ENCODE measurements around the gene RASSF6. TPM values are rescaled to one million over a fixed set of nuclear protein-coding genes. Genes with fewer than 3 reads are reported as not detected.

RASSF6 gene
- total RNA-seq, 2 donors from 2014 or later = 13.8 to 38.9 TPM

- Histone ChIP-seq H3K36me3 (no peaks in the 10 kb centered on the region), H3K27me3 (no peaks in the 10 kb centered on the region), H3K4me3 (no peak overlapping the region), H3K4me1 (no peaks in the 10 kb centered on the region), H3K9ac (ENCODE audit: low read depth in 2 of 2, low read length in 2 of 2) (no peak overlapping the region), H3K27ac (no peak overlapping the region), H3K9me3 (no peaks in the 10 kb centered on the region)
- TF ChIP-seq, protein P1, sequence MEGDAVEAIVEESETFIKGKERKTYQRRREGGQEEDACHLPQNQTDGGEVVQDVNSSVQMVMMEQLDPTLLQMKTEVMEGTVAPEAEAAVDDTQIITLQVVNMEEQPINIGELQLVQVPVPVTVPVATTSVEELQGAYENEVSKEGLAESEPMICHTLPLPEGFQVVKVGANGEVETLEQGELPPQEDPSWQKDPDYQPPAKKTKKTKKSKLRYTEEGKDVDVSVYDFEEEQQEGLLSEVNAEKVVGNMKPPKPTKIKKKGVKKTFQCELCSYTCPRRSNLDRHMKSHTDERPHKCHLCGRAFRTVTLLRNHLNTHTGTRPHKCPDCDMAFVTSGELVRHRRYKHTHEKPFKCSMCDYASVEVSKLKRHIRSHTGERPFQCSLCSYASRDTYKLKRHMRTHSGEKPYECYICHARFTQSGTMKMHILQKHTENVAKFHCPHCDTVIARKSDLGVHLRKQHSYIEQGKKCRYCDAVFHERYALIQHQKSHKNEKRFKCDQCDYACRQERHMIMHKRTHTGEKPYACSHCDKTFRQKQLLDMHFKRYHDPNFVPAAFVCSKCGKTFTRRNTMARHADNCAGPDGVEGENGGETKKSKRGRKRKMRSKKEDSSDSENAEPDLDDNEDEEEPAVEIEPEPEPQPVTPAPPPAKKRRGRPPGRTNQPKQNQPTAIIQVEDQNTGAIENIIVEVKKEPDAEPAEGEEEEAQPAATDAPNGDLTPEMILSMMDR (IDR thresholded peaks at IDR 0.05) = no peak
- intact Hi-C loops (cut with DNase I) = loop anchor here (5.0 to 10.0 kb wide), 3 partner anchors 204 to 469 kb away; partner anchors contain the start of gene CXCL1
- DNase-seq = no peak
These were observed 43.3 kb upstream of the RASSF6 start for GRCh38 chr4:73663576-73663975.

DNA sequence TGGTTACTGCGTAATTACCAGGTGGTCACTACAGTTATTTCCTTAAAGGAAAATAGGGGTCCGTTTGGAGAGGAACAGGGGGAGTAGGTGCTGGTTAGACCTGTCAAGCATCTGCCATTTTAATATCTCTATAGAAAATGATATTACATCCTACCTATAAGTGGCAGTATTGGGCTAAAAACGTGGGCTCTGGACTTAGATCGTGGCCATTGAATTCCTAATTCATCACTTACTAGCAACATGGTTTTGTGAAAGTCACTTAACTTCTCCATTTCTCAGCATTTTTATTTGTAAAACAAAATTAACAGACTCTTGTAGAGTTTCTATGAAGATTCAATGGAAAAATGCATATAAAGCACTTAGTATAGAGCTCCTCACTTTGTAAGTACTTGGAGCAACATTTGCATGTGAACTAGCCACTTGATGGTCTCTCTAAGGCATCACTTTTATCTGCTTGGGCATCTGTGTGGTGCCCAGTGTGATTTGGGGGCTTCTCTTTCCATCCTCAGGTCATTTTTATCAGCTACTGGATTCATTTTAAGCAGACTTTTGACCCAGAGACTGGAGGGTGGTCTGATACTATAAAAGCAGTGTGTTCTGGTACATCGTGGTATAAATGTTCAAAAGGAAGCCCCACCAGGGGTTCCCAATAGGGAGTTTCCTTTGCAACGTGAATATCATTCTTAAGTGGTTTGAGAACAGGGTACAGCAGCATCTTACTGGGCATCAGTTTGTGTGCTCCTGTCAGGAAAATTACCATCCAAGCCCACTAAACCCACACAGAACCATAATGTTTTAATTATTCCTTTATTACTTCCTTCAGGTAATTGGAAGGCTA is 42.7 kb upstream of the RASSF6 start:
- intact Hi-C loops (cut with DNase I) = loop anchor here (5.0 to 10.0 kb wide), 3 partner anchors 204 to 469 kb away; partner anchors contain the start of gene CXCL1
- H3K36me3 ChIP-seq = no peaks in the 10 kb centered on the region
- no peaks in the 10 kb centered on the region for H3K9me3 ChIP-seq
- no peak for DNase-seq
- no peaks in the 10 kb centered on the region for H3K27me3 ChIP-seq
- TF ChIP-seq, protein P1 (IDR thresholded peaks at IDR 0.05) = peak; percentile 35
- H3K9ac ChIP-seq (ENCODE audit: low read depth in 2 of 2, low read length in 2 of 2) = no peak overlapping the region
- H3K4me3 ChIP-seq = no peak overlapping the region
- H3K27ac ChIP-seq = no peak overlapping the region
- H3K4me1 ChIP-seq = no peaks in the 10 kb centered on the region

DNA sequence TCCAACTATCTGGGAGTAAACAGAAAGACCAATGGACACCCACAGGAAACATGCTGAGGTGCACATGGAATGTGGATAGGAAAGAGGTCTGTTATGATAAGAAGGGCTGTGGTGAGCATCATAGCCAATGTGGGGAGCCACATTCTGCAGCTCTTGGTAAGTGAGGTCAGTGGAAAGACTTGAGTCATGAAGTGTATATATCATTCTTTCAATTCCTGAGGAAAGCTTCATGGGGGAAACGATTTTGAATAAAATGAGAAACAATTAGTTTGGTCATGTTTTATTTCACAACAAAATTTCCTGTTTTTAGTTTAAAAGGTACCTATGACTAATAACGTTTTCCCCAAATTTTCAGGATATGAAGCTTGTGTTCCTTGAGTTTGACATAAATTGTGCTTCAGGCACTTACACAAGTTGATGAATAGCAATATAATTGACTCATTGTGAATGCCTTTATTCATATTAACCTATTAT is 41.4 kb upstream of the RASSF6 start:
- Histone ChIP-seq H3K4me1 (no peaks in the 10 kb centered on the region), H3K27me3 (no peaks in the 10 kb centered on the region), H3K9me3 (no peaks in the 10 kb centered on the region), H3K4me3 (no peak overlapping the region), H3K9ac (ENCODE audit: low read depth in 2 of 2, low read length in 2 of 2) (no peak overlapping the region), H3K36me3 (no peaks in the 10 kb centered on the region), H3K27ac (no peak overlapping the region)
- DNase-seq = no peak
- TF ChIP-seq, protein P1 (IDR thresholded peaks at IDR 0.05) = no peak
- intact Hi-C loops (cut with DNase I) = loop anchor here (5.0 to 10.0 kb wide), 3 partner anchors 206 to 471 kb away; partner anchors contain the start of gene CXCL1

GRCh38 chr4:73660808-73661207 is 40.6 kb upstream of the RASSF6 start:
- H3K27ac ChIP-seq = no peak overlapping the region
- DNase-seq = no peak
- intact Hi-C loops (cut with DNase I) = loop anchor here (5.0 to 10.0 kb wide), 3 partner anchors 206 to 471 kb away; partner anchors contain the start of gene CXCL1
- no peak overlapping the region for H3K9ac ChIP-seq (ENCODE audit: low read depth in 2 of 2, low read length in 2 of 2)
- H3K27me3 ChIP-seq = no peaks in the 10 kb centered on the region
- no peaks in the 10 kb centered on the region for H3K36me3 ChIP-seq
- no peak overlapping the region for H3K4me3 ChIP-seq
- TF ChIP-seq, protein P1 (IDR thresholded peaks at IDR 0.05) = no peak
- H3K9me3 ChIP-seq = no peaks in the 10 kb centered on the region
- no peaks in the 10 kb centered on the region for H3K4me1 ChIP-seq

DNA sequence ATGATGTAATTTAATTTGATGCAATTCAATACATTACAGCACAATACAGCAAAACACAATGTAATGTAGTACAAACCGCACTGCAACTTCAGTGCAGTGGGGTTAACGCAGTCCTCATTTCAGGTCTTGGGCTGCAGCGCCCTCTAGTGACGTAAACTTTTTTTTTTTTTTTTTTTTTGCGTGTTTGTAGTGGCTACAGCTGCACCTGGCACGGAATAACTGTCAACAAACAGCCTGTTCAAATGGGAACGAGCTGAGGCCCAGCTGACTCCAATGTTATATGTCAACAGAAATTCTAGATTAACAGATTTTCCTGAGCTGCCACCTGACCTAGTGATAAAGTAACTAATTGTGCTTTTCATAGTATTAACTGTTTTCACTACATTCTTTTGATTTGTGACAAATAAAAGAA is 33.5 kb upstream of the RASSF6 start:
- DNase-seq = peak; percentile 39
- intact Hi-C loops (cut with DNase I) = loop anchor here (5.0 to 10.0 kb wide), 2 partner anchors 81 to 339 kb away; no protein-coding TSS in a partner anchor
- TF ChIP-seq, protein P1 (IDR thresholded peaks at IDR 0.05) = peak; percentile 55

More for the DNA sequence above, 33.5 kb upstream of the RASSF6 start:
- Histone ChIP-seq H3K4me1 (no peaks in the 10 kb centered on the region), H3K9ac (ENCODE audit: low read depth in 2 of 2, low read length in 2 of 2) (no peak overlapping the region), H3K9me3 (no peaks in the 10 kb centered on the region), H3K4me3 (no peak overlapping the region), H3K36me3 (no peaks in the 10 kb centered on the region), H3K27ac (no peak overlapping the region), H3K27me3 (no peaks in the 10 kb centered on the region)

Data from colonic mucosa (tissue), 4 donors.